Peyer's patch (tissue), 4 donors: Measurements from ENCODE around the gene UGT1A10.

ENCODE experiments used
- CTCF ChIP-seq, 6 experiments: fragments of 450-650 bp in 4 of 6; fragments of 200-600 bp in 2 of 6; sonication (generic) in 1 of 6; IDR thresholded peaks; one replicate each; pipeline ENCODE4 v1.5.1; 2017 to 2019; ENCODE audit warnings: antibody characterized with exemption in 6 of 6, mild to moderate bottlenecking in 3 of 6, moderate library complexity in 1 of 6
- POLR2A ChIP-seq, 2 donors: fragments of 450-650 bp; IDR thresholded peaks; one replicate each; pipeline ENCODE4 v1.5.1; 2017; ENCODE audit warnings: antibody characterized with exemption in 2 of 2, mild to moderate bottlenecking in 2 of 2, moderate library complexity in 2 of 2

- TF ChIP-seq CTCF (IDR thresholded peaks at IDR 0.05) = no peak
- no peak for TF ChIP-seq POLR2A (IDR thresholded peaks at IDR 0.05)
These were observed 164.0 kb downstream of the UGT1A10 start for GRCh38 chr2:233800208-233800607.
